IPS-11a (cell line): Measurements from ENCODE around the gene ZMYND8.
"Not testable (repeated sequence)": the region's sequence is repeated elsewhere in the genome, so short reads cannot be mapped to it uniquely, and the experiment has no call there.

ENCODE experiments used
- H3K4me3 ChIP-seq: one replicate; pipeline ENCODE4 v1.5.1; 2013; ENCODE audit warnings: low read depth, low read length, control low read depth

Gene ZMYND8

DNA sequence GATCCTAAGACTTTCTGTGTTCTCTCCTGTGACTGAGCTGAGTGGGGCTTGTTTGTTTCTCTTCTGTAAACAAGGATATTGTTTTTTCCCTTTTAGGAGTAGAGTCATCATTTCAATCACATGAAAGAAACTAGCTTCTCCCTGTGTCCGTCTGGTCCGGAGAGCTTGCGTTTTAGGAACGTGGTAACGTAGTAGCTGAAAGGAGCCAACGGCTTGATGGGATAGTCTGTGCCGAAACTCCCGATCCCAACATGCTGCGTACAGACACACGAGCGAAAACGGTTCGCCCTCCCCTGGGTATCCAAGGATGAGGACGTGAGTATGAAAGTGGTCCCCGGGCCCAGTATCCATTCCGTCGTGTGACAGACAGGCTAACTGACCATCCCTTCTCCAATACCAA lies 146.5 kb downstream of the ZMYND8 start:
- H3K4me3 ChIP-seq = no peak overlapping the region

GRCh38 chr20:47208534-47209174 lies 147.8 kb downstream of the ZMYND8 start:
- H3K4me3 ChIP-seq = no peak overlapping the region

- H3K4me3 ChIP-seq = no peak overlapping the region
Observed at GRCh38 chr20:47206962-47207641, 149.4 kb downstream of the ZMYND8 start.

DNA sequence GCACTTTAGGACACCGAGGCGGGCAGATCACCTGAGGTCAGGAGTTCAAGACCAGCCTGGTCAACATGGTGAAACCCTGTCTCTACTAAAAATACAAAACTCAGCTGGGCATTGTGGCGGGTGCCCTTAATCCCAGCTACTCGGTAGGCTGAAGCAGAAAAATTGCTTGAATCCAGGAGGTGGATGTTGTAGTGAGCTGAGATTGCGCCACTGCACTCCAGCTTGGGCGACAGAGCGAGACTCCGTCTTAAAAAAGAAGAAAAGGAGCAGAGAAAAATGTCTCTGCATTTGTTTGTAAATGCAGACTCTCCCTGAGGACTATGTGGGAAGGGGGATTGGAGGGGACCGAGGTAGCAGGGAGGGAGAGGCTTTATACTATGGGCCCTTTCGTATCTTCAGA lies 149.9 kb downstream of the ZMYND8 start:
- H3K4me3 ChIP-seq = not testable (repeated sequence)

DNA sequence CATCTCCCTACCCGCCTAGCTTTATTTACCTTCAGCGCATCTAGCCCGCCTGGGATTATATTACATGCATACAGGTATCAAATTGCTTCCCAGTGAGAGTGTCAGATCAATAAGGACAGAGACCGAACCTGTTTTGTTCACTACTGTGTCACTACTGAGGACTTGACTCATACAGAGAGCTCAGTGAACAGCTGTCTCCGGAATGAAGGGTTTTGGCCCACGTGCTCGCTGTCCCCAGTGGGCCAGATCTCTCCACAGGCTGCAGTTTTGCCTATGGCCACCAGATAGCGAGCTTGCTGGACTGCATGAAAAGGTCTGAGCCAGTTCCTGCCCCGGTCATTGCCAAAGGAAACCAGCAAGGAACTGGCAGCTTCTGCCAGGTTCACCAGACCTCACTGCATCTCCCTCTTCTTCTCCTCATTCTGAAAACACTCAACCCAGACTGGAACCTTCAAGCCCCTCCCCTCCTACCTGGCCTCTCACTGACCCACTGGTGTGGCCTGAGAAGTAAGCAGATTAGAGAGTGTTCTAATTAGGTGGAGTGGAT lies 150.8 kb downstream of the ZMYND8 start:
- no peak overlapping the region for H3K4me3 ChIP-seq

- H3K4me3 ChIP-seq = not testable (repeated sequence)
Observed at GRCh38 chr20:47204850-47205122, 151.7 kb downstream of the ZMYND8 start.

DNA sequence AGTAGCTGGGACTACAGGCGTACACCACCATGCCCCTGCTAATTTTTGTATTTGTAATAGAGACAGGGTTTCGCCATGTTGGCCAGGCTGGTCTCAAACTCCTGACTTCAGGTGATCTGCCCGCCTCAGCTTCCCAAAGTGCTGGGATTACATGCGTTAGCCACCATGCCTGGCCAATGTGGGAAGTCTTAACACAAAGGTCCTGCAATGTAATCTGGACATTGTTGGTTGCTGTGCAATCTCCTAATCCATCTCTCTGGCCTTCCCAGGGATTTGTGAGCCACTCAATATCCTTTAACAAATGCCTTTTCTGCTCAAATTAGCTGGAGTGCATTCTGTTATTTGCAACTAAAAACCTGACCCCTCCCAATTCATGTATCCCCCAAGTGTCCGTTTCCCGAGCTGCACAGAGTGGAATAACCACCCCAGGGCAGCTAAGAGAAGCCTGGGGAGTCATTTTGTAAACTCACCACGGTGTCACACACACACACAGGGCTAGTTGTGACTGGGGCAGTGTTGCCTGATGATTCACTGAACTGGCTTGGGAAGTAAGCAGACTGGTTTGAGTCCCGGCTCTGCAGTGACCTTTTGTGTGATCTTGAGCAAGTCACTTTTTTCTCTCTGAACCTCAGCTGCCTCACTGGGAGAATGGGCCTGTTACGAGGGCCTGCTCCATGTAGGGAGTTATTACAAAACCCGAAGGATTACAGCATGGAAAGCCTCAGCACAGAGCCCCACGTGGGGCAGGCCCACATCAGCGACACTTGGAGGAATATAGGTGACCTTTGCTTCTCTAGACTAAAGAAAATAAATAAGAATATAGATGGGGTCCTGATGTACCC lies 152.3 kb downstream of the ZMYND8 start:
- no peak overlapping the region for H3K4me3 ChIP-seq

- H3K4me3 ChIP-seq = no peak overlapping the region
Observed at GRCh38 chr20:47202733-47203667, 153.5 kb downstream of the ZMYND8 start.

DNA sequence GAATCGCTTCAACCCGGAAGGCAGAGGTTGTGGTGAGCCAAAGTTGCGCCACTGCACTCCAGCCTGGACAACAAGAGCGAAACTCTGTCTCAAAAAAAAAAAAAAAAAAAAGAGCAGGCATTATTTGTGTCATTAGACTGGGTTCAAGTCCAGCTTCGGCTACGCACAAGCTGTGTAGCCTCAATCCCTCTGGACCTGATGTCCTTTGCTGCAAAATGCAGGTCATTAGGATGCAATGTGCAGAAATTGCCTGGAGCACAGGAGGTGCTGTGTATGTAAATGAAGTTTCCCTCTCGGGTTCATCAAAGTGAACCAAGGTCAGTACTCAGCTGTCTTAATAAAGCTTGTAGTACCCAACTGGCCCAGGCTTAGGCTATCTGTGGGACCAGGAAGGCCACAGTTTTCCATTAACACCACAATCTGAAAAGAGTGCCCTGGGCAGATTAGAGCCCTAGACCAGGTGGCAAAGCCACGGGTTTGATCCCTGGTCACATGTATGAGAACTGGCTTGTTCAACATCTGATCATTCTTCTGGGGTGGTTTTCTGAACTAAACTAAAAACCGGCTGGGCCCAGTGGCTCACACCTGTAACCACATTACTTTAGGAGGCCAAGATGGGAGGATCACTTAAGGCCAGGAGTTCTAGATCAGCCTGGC lies 155.3 kb downstream of the ZMYND8 start:
- no peak overlapping the region for H3K4me3 ChIP-seq

- H3K4me3 ChIP-seq = no peak overlapping the region
Observed at GRCh38 chr20:47198996-47199552, 157.4 kb downstream of the ZMYND8 start.

DNA sequence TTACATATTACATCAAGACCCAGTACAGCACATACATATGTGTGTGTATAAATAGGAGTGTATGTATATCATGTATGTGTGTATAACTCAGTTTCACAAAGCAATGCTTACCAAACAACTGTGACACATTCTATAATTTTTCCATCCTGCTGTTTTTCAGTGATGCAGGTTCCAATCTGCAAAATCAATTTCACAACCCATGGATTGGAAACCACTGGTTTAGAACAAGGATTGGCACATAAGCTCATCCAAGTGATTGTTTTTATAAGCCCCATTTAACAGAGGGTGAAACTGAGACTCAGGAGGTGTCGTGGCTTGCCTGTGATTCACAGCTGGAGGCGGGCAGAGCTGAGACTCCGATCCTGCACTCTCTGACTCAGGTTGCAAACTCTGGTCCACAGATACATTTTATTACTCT lies 158.2 kb downstream of the ZMYND8 start:
- H3K4me3 ChIP-seq = no peak overlapping the region

GRCh38 chr20:47196091-47197081 lies 160.1 kb downstream of the ZMYND8 start:
- H3K4me3 ChIP-seq = no peak overlapping the region

GRCh38 chr20:47195573-47195972 lies 160.9 kb downstream of the ZMYND8 start:
- no peak overlapping the region for H3K4me3 ChIP-seq

DNA sequence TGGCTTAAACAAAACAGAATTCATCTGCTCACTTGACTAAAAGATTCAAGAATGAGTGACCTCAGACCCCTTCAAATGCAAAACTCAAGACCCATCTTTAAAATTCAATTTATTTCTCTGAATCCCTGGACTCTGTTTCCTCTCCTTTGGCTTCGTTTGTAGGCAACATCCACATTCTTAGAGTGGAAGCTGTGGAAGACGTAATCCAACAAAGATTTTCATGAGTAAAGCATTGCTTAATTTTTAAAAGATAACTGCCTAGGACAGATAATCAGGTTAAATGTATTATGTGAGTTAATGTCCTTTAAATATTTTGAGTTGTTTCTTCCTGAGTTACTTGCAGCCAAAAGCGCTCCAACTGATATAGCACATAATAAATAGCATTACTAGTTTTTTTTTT lies 164.5 kb downstream of the ZMYND8 start:
- no peak overlapping the region for H3K4me3 ChIP-seq

DNA sequence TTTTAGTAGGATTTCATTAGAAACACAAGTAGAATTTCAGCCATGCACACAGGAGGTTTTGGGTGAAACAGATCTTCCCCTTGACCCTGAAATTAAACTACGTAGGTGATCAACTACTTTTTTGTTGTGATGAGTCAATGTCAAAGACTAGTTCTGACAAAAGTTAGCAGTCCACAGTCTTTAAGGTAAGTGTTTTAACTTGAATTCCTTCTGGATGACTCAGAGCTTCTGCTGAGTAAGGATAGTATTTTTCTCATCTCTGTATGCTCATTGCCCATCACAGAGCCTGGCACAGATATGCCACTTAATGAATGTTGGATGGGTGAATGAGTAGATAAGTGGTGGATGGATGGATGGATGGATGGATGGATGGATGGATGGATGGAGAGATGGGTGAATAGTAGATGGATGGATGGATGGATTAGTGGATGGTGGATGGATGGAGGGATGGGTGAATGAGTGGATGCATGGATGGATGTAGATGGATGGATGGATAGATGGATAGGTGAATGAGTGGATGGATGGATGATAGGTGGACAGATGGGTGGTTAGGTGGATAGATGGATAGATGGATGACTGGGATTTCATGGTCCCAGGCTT lies 165.3 kb downstream of the ZMYND8 start:
- H3K4me3 ChIP-seq = no peak overlapping the region

DNA sequence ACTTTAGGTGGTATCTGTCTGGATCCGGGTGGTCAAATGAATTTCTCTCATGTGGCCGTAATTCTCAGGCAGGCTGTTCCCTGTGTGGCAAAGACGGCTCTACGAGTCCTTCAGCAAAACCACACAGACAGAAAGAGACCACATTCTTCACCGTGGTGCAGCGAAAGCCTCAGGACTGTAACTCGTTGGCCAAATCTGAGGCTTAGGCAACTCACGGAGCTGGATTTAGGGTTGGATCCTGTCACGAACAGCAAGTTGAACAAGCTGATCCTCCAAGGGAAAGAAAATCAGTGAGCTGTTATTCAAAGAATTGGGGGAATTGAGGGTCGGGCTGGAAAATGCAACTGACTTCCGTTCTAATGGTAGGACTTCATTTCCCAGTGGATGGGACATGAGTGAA lies 167.4 kb downstream of the ZMYND8 start:
- H3K4me3 ChIP-seq = no peak overlapping the region

GRCh38 chr20:47188540-47188939 lies 168.0 kb downstream of the ZMYND8 start:
- H3K4me3 ChIP-seq = no peak overlapping the region

DNA sequence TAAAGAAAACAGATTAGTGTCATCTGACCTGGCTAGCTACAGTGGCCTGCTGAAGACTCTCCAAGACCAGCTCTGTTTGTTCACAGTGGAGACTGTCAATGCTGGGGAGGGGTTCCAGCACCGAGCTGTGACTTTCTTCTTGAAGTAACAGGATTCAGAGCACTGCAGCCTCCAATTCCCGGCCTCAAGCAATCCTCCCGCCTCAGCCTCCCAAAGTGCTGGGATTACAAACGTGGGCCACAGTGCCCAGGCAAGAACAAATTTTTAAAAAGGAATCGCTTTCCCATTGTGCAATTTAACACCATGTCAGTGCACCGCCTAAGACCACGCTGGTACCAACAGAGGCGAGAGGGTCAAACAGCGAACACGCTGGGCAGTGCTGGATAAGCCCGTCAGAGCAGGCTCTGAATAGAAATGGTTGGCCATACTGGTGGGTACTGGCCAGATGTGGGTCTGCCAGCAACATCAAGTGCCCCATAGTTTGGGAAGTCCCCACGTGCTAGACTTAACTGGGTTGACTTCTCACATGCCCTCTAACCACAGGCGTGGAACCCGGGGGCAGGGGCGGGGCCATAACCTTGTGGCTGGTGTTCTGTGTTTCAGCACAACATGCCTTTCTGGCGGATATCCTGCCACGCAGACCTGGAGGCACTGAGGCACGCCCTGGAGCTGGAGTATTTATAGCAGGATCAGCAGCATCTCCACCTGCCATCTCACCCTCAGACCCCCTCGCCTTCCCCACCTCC lies 168.9 kb downstream of the ZMYND8 start:
- H3K4me3 ChIP-seq = no peak overlapping the region
